ENCODE results near the gene PLPP3. TPM values are rescaled to one million over a fixed set of nuclear protein-coding genes. Genes with fewer than 3 reads are reported as not detected.

Gene PLPP3
- total RNA-seq, 6 donors from 2014 or later, result 30.7 to 117 (median 55.5) TPM

- Histone ChIP-seq H3K4me3 (no peak overlapping the region), H3K27ac (peak overlapping the region in 2 of 4 donors; percentile 13 to 45), H3K9me3 (no peaks in the 10 kb centered on the region), H3K27me3 (no peaks in the 10 kb centered on the region), H3K36me3 (peaks cover 0 to 14% (median under 1%) of the 10 kb centered on the region in 4 donors), H3K4me1 (peaks cover 6 to 35% (median 22%) of the 10 kb centered on the region in 4 donors)
- WGBS, 2 donors, result 15 to 46% methylated on average over 2 of the region's 2 CpGs
- TF ChIP-seq EP300 (IDR thresholded peaks at IDR 0.05) (no peak), POLR2AphosphoS5 (IDR thresholded peaks at IDR 0.05) (no peak), CTCF (IDR thresholded peaks at IDR 0.05) (no peak), POLR2A (IDR thresholded peaks at IDR 0.05) (no peak)
- no peak for ATAC-seq (ENCODE audit: low FRiP score in 2 of 2)
- DNase-seq, result no peak
These were observed 38.9 kb downstream of the PLPP3 start for GRCh38 chr1:56540467-56540866.

GRCh38 chr1:56539520-56539931, 39.8 kb downstream of the PLPP3 start:
- H3K27me3 ChIP-seq, result no peaks in the 10 kb centered on the region
- H3K9me3 ChIP-seq, result no peaks in the 10 kb centered on the region
- peaks cover 6 to 38% (median 24%) of the 10 kb centered on the region in 4 donors for H3K4me1 ChIP-seq
- ATAC-seq (ENCODE audit: low FRiP score in 2 of 2), result no peak
- peak overlapping the region in 1 of 4 donors; percentile 13 for H3K27ac ChIP-seq
- no peak for DNase-seq
- WGBS, 2 donors, result 40 to 50% methylated on average over 2 of the region's 2 CpGs
- no peak for TF ChIP-seq POLR2AphosphoS5 (IDR thresholded peaks at IDR 0.05)
- no peak for TF ChIP-seq POLR2A (IDR thresholded peaks at IDR 0.05)
- no peak for TF ChIP-seq EP300 (IDR thresholded peaks at IDR 0.05)
- no peak for TF ChIP-seq CTCF (IDR thresholded peaks at IDR 0.05)
- peaks cover 0 to 22% (median 2%) of the 10 kb centered on the region in 4 donors for H3K36me3 ChIP-seq
- no peak overlapping the region for H3K4me3 ChIP-seq

DNA sequence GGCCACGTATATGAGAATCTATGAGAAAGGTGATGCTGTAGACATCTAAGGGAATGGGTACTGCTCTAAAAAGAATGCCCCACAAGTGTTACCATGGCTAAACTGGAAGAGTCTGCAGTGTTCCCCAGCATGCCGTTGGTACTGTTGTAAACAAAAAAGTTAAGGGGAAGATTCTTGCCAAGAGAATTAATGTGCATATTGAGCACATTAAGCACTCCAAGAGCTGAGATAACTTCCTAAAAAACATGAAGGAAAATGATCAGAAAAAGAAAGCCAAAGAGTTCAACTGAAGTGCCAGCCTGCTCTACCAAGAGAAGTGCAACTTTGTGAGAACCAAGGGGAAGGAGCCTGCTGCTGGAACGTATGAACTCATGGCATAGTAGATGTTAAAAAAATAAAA, 40.8 kb downstream of the PLPP3 start:
- 58 to 62% methylated on average over 3 of the region's 3 CpGs for WGBS, 2 donors
- TF ChIP-seq POLR2AphosphoS5 (IDR thresholded peaks at IDR 0.05) (no peak), EP300 (IDR thresholded peaks at IDR 0.05) (no peak), CTCF (IDR thresholded peaks at IDR 0.05) (no peak), POLR2A (IDR thresholded peaks at IDR 0.05) (no peak)
- H3K9me3 ChIP-seq, result no peaks in the 10 kb centered on the region
- H3K4me3 ChIP-seq, result no peak overlapping the region
- no peak for DNase-seq
- peaks cover 0 to 29% (median 7%) of the 10 kb centered on the region in 4 donors for H3K36me3 ChIP-seq
- H3K27ac ChIP-seq, result no peak overlapping the region
- H3K4me1 ChIP-seq, result peaks cover 6 to 38% (median 24%) of the 10 kb centered on the region in 4 donors
- no peaks in the 10 kb centered on the region for H3K27me3 ChIP-seq
- ATAC-seq (ENCODE audit: low FRiP score in 2 of 2), result no peak

- DNase-seq (no peak), ATAC-seq (ENCODE audit: low FRiP score in 2 of 2) (no peak)
- Histone ChIP-seq H3K4me3 (no peak overlapping the region), H3K36me3 (peaks cover 0 to 31% (median 7%) of the 10 kb centered on the region in 4 donors), H3K4me1 (peaks cover 6 to 38% (median 24%) of the 10 kb centered on the region in 4 donors), H3K27ac (peak overlapping the region in 1 of 4 donors; percentile 15), H3K27me3 (no peaks in the 10 kb centered on the region), H3K9me3 (no peaks in the 10 kb centered on the region)
- no peak for TF ChIP-seq CTCF (IDR thresholded peaks at IDR 0.05)
- no peak for TF ChIP-seq EP300 (IDR thresholded peaks at IDR 0.05)
- TF ChIP-seq POLR2AphosphoS5 (IDR thresholded peaks at IDR 0.05), result no peak
- no peak for TF ChIP-seq POLR2A (IDR thresholded peaks at IDR 0.05)
- 95% methylated on average over 1 of the region's 1 CpG; no CpG with 5 or more reads in 1 of the 2 donors for WGBS, 2 donors
These were observed 41.7 kb downstream of the PLPP3 start for GRCh38 chr1:56537660-56538059.

GRCh38 chr1:56535939-56536338, 43.4 kb downstream of the PLPP3 start:
- Histone ChIP-seq H3K4me1 (peaks cover 6 to 26% (median 21%) of the 10 kb centered on the region in 4 donors), H3K4me3 (no peak overlapping the region), H3K9me3 (no peaks in the 10 kb centered on the region), H3K36me3 (peaks cover 0 to 36% (median 7%) of the 10 kb centered on the region in 4 donors), H3K27me3 (no peaks in the 10 kb centered on the region), H3K27ac (no peak overlapping the region)
- ATAC-seq (ENCODE audit: low FRiP score in 2 of 2) (no peak), DNase-seq (no peak)
- 51 to 67% methylated on average over 4 of the region's 4 CpGs for WGBS, 2 donors
- TF ChIP-seq POLR2AphosphoS5 (IDR thresholded peaks at IDR 0.05), result no peak
- no peak for TF ChIP-seq POLR2A (IDR thresholded peaks at IDR 0.05)
- TF ChIP-seq CTCF (IDR thresholded peaks at IDR 0.05), result no peak
- TF ChIP-seq EP300 (IDR thresholded peaks at IDR 0.05), result no peak
